WTC11 (cell line): ENCODE results near the gene PAX8. TPM values are rescaled to one million over a fixed set of nuclear protein-coding genes. Genes with fewer than 3 reads are reported as not detected.

Source experiments
- ATAC-seq: fragments of 200-7000 bp; cut with Tn5 transposase; 2 replicates; pipeline ENCODE4 v1.10.0; 2021; ENCODE audit warnings: mild to moderate bottlenecking, moderate library complexity
- CTCF ChIA-PET: fragments of 300-600 bp; sonication (Branson Sonifier 250); formaldehyde crosslinking; loops from one replicate; lab custom pipeline; 2021; ENCODE audit warnings: antibody characterized with exemption; lab: Charles Lee
- POLR2A ChIA-PET: fragments of 350-600 bp; sonication (Branson Sonifier 250); formaldehyde crosslinking; loops from one replicate; lab custom pipeline; 2021; ENCODE audit warnings: antibody characterized with exemption; lab: Charles Lee
- DNase-seq: peaks from one replicate; pipeline ENCODE4 v3.0.0; 2021; ENCODE audit warnings: low spot score
- H3K27ac Mint-ChIP-seq: 2 replicates; pipeline ENCODE4 v1.8.0; 2021; ENCODE audit warnings: mixed read lengths
- H3K27me3 Mint-ChIP-seq: 2 replicates; pipeline ENCODE4 v1.8.0; 2021; ENCODE audit warnings: low read depth, mild to moderate bottlenecking, moderate library complexity, mixed read lengths
- H3K36me3 Mint-ChIP-seq: 2 replicates; pipeline ENCODE4 v1.8.0; 2021; ENCODE audit warnings: mixed read lengths
- H3K4me1 Mint-ChIP-seq: 2 replicates; pipeline ENCODE4 v1.8.0; 2022; ENCODE audit warnings: mixed read lengths
- H3K4me3 Mint-ChIP-seq: 2 replicates; pipeline ENCODE4 v1.8.0; 2021; ENCODE audit warnings: mild to moderate bottlenecking, moderate library complexity, mixed read lengths
- H3K9me3 Mint-ChIP-seq: 2 replicates; pipeline ENCODE4 v1.8.0; 2021; ENCODE audit warnings: mixed read lengths
- ATF2 ChIP-seq: sonication (generic); formaldehyde crosslinking; IDR thresholded peaks from 2 replicates; pipeline ENCODE4 v1.8.1; 2022; ENCODE audit warnings: low read depth, missing genetic modification reagents, borderline replicate concordance
- CREB1 ChIP-seq: sonication (generic); formaldehyde crosslinking; IDR thresholded peaks from 2 replicates; pipeline ENCODE4 v1.8.0; 2023; ENCODE audit warnings: mild to moderate bottlenecking, missing genetic modification reagents
- FOXJ3 ChIP-seq: sonication (generic); formaldehyde crosslinking; IDR thresholded peaks from 2 replicates; pipeline ENCODE4 v1.9.0; 2021; ENCODE audit warnings: missing genetic modification reagents, mild to moderate bottlenecking, borderline replicate concordance
- HMGA2 ChIP-seq: fragments of 250-450 bp; sonication (Bioruptor Pico); IDR thresholded peaks from 2 replicates; pipeline ENCODE4 v1.4.0; 2021; ENCODE audit warnings: mild to moderate bottlenecking, moderate library complexity
- JAZF1 ChIP-seq: fragments of 250-450 bp; sonication (Bioruptor Pico); IDR thresholded peaks from 2 replicates; pipeline ENCODE4 v1.9.0; 2021; ENCODE audit warnings: moderate library complexity, mild to moderate bottlenecking, inconsistent platforms
- JUN ChIP-seq: sonication (generic); formaldehyde crosslinking; IDR thresholded peaks from 2 replicates; pipeline ENCODE4 v1.8.0; 2023; ENCODE audit warnings: mild to moderate bottlenecking, missing genetic modification reagents
- KAT7 ChIP-seq: sonication (generic); formaldehyde crosslinking; IDR thresholded peaks from 2 replicates; pipeline ENCODE4 v1.8.1; 2023; ENCODE audit warnings: missing genetic modification reagents, mild to moderate bottlenecking, borderline replicate concordance
- NFYB ChIP-seq: sonication (generic); formaldehyde crosslinking; conservative IDR thresholded peaks from 2 replicates; pipeline ENCODE4 v1.8.0; 2022; ENCODE audit warnings: low read depth, missing genetic modification reagents
- NR1H2 ChIP-seq: sonication (generic); formaldehyde crosslinking; IDR thresholded peaks from 2 replicates; pipeline ENCODE4 v1.9.0; 2021; ENCODE audit warnings: mild to moderate bottlenecking, moderate library complexity, missing genetic modification reagents
- NR2C2 ChIP-seq: sonication (generic); formaldehyde crosslinking; IDR thresholded peaks from 2 replicates; pipeline ENCODE4 v1.8.0; 2022; ENCODE audit warnings: mild to moderate bottlenecking, missing genetic modification reagents
- TCF7 ChIP-seq: sonication (generic); formaldehyde crosslinking; IDR thresholded peaks from 2 replicates; pipeline ENCODE4 v1.8.0; 2022; ENCODE audit warnings: mild to moderate bottlenecking, low read depth, missing genetic modification reagents, moderate library complexity
- ZNF219 ChIP-seq: sonication (generic); formaldehyde crosslinking; IDR thresholded peaks from 2 replicates; pipeline ENCODE4 v1.8.0; 2023; ENCODE audit warnings: missing genetic modification reagents, mild to moderate bottlenecking, borderline replicate concordance
- ZNF317 ChIP-seq: sonication (generic); formaldehyde crosslinking; IDR thresholded peaks from 2 replicates; pipeline ENCODE4 v1.8.1; 2023; ENCODE audit warnings: low read depth, mild to moderate bottlenecking, moderate library complexity, missing genetic modification reagents, borderline replicate concordance
- ZNF423 ChIP-seq: fragments of 250-450 bp; sonication (Bioruptor Pico); IDR thresholded peaks from 2 replicates; pipeline ENCODE4 v2.1.2; 2022; ENCODE audit warnings: mild to moderate bottlenecking, moderate library complexity
- total RNA-seq: library from RNA; stranded (reverse); gene quantifications from 3 replicates; pipeline ENCODE4 v1.2.3, GENCODE V29; 2021
- TF ChIP-seq, protein P1 (sequence below): sonication (generic); formaldehyde crosslinking; IDR thresholded peaks from 2 replicates; pipeline ENCODE4 v1.8.1; 2022; ENCODE audit warnings: missing genetic modification reagents, borderline replicate concordance

The PAX8 gene
- total RNA-seq, 1 experiment from 2014 or later = 0.35 TPM

DNA sequence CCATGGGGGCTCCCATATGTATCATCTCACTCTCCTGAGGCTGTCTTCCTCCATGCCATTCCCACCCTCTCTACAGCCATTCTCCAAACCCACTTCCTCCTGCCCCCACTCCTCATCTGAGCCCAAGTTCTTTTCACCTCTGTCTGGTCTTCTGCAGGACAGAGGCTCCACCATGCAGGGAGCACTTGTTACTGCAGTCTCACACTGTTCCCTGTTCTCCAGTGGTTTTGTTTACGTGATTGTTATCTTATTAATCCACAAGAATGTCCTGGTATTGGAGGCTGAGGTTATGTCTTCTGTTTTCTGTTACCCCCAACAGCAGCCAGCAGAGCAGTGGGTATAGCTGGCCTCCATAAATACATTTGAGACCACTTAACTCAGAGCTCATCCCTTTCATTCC is 51.4 kb downstream of the PAX8 start:
- Mint-ChIP-seq H3K27ac (no peak overlapping the region), H3K9me3 (no peaks in the 10 kb centered on the region), H3K4me3 (no peak overlapping the region), H3K27me3 (peaks cover 4% of the 10 kb centered on the region; the same call in 1 of the 2 replicates), H3K36me3 (no peaks in the 10 kb centered on the region), H3K4me1 (peaks cover 17% of the 10 kb centered on the region)
- TF ChIP-seq KAT7 = no peak
- TF ChIP-seq NR2C2 (CRISPR knock-in tag) = no peak
- TF ChIP-seq JUN (CRISPR knock-in tag) = no peak
- TF ChIP-seq NFYB (CRISPR knock-in tag) = no peak
- TF ChIP-seq TCF7 = no peak
- ATAC-seq (no peak), DNase-seq (no peak)
- CTCF ChIA-PET = no interaction called here
- POLR2A ChIA-PET = no interaction called here

DNA sequence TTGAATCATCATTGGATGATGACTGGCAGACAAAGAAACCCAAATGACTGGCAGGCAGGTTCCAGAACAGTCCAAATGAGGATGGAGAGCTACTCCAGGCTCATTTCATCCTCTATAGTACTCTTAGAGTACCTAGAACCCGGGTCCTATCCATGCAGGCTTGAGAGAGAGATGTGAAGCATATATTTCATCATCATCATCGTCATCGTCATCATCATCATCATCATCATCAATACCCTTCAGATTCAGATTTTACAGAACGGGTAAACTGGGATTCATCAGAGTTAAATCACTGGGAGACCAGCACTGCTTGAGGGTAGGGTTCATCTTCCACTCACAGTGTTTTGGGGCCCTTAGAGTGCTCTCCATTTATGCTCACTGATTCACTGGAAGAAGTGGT is 52.3 kb downstream of the PAX8 start:
- H3K9me3 Mint-ChIP-seq = no peaks in the 10 kb centered on the region
- peaks cover 4% of the 10 kb centered on the region; the same call in 1 of the 2 replicates for H3K27me3 Mint-ChIP-seq
- H3K27ac Mint-ChIP-seq = no peak overlapping the region
- H3K4me1 Mint-ChIP-seq = peaks cover 17% of the 10 kb centered on the region
- H3K4me3 Mint-ChIP-seq = no peak overlapping the region
- CTCF ChIA-PET = interaction anchor here (0.8 to 1.3 kb wide), 3 partner anchors 23 to 90 kb away, joined by 3 to 13 read pairs (median 10); no protein-coding TSS in a partner anchor
- POLR2A ChIA-PET = no interaction called here
- TF ChIP-seq ZNF317 (CRISPR knock-in tag) (no peak), JAZF1 (CRISPR knock-in tag) (no peak), ATF2 (CRISPR knock-in tag) (no peak)
- no peak for ATAC-seq
- no peaks in the 10 kb centered on the region for H3K36me3 Mint-ChIP-seq
- no peak for DNase-seq

DNA sequence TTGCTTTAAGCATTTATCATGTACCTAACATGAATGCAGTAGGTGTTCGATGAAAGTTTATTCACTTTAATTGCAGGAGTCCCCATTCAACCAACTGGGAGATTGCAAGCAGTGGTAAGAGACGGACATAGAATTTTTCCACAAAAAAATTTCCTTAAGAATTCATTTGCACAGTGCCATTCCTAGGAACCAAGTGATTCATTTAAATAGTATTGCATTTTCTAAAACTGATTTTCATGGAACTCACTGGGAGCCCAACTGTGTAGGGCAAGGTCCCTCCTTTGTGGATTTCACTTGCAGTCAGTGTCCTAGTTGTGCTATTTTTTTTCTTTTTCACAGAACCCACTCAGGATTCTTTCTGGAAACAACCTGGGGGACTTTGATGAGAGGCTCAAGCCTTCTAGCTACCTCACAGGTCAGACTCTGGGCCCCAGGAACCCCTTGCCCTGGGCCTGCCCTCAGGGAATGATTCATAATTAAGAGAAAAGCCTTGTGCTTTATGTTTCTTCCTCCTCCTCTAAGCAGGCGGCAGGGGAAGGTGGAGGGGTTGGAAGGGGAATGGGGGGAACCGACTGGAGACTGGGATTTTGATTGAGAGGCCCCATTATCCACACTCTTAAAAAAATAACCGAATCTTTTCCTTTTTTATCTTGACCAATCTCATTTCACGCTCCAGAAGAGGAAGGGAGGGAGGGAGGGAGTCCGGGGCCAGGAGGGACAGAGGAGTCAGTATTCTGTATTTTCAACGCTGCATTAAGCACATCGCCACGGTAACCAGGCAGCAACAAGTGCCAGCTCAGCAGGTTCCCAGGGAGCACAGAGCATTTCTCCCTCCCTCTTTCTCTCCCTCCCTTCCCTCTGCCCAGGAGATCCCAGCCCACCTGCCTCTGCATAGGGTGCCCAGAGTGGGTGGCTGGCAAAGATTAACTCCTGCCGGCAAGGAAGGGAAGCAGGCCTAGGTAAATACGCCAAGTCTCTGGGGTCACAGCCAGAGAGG is 53.2 kb downstream of the PAX8 start:
- CTCF ChIA-PET = interaction anchor here (0.8 to 1.3 kb wide), 3 partner anchors 22 to 89 kb away, joined by 3 to 13 read pairs (median 10); no protein-coding TSS in a partner anchor
- H3K36me3 Mint-ChIP-seq = no peaks in the 10 kb centered on the region
- DNase-seq (peak; percentile 45), ATAC-seq (peak; percentile 79)
- peaks cover 24% of the 10 kb centered on the region for H3K4me1 Mint-ChIP-seq
- H3K27ac Mint-ChIP-seq = no peak overlapping the region
- TF ChIP-seq NR1H2 (CRISPR knock-in tag) (no peak), ZNF219 (no peak), CREB1 (CRISPR knock-in tag) (no peak), FOXJ3 (CRISPR knock-in tag) (no peak), ZNF423 (CRISPR knock-in tag) (peak; percentile 64; the same call in 1 of the 2 replicates)
- TF ChIP-seq, protein P1, sequence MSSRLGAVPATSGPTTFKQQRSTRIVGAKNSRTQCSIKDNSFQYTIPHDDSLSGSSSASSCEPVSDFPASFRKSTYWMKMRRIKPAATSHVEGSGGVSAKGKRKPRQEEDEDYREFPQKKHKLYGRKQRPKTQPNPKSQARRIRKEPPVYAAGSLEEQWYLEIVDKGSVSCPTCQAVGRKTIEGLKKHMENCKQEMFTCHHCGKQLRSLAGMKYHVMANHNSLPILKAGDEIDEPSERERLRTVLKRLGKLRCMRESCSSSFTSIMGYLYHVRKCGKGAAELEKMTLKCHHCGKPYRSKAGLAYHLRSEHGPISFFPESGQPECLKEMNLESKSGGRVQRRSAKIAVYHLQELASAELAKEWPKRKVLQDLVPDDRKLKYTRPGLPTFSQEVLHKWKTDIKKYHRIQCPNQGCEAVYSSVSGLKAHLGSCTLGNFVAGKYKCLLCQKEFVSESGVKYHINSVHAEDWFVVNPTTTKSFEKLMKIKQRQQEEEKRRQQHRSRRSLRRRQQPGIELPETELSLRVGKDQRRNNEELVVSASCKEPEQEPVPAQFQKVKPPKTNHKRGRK = no peak
- TF ChIP-seq, all 79 proteins: peak for 1
- Mint-ChIP-seq H3K9me3 (no peaks in the 10 kb centered on the region), H3K27me3 (no peaks in the 10 kb centered on the region; the same call in 1 of the 2 replicates), H3K4me3 (peak overlapping the region; percentile 25; the same call in 1 of the 2 replicates)
- POLR2A ChIA-PET = no interaction called here

DNA sequence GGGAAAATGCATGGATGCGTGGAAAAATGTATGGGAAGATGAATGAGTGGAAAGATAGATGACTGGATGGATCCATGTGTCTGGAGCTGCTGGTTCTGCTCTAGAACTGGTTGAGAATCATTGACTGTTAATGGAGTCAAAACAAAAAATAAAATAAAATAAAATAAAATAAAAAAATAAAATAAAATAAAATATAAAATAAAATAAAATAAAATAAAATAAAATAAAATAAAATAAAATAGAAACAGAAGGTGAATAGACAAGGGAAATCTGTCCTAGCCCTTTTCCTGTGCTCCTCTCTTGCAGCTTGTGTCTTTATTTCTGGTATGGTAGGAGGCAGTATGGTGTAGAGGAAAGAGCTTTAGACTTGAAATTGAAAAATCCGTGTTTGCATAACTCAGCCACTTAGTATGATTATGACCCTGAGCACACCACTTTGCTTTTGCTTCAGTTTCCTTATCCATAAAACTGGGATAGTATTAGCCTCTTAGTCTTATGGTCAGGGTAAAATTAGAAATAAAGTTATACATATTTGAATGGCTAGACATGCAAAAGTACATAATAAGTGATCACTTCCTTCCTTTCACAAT is 54.0 kb downstream of the PAX8 start:
- Mint-ChIP-seq H3K4me3 (no peak overlapping the region), H3K27ac (no peak overlapping the region), H3K4me1 (peaks cover 29% of the 10 kb centered on the region), H3K36me3 (no peaks in the 10 kb centered on the region), H3K27me3 (no peaks in the 10 kb centered on the region; the same call in 1 of the 2 replicates), H3K9me3 (no peaks in the 10 kb centered on the region)
- no peak for TF ChIP-seq JUN (CRISPR knock-in tag)
- peak; percentile 98 for TF ChIP-seq HMGA2 (CRISPR knock-in tag)
- POLR2A ChIA-PET = no interaction called here
- ATAC-seq (no peak), DNase-seq (no peak)
- CTCF ChIA-PET = interaction anchor here (0.7 kb wide), 1 partner anchor 21 kb away, joined by 5 read pairs; no protein-coding TSS in a partner anchor
